PC-3 (cell line): ENCODE data around the gene SMYD2. TPM values are rescaled to one million over a fixed set of nuclear protein-coding genes. Genes with fewer than 3 reads are reported as not detected.

Source experiments
- ATAC-seq: fragments of 200-7000 bp; cut with Tn5 transposase; 2 replicates; pipeline ENCODE4 v1.9.1; 2020; ENCODE audit warnings: mild to moderate bottlenecking, moderate library complexity
- BruUV-seq: library from RNA; stranded (reverse); fragments of 400-500 nt; replicated peaks from 2 replicates; lab custom pipeline; 2021; lab: Mats Ljungman, UMichigan
- CTCF ChIA-PET: fragments of 300-600 bp; sonication (Branson Sonifier 250); formaldehyde crosslinking; loops from one replicate; lab custom pipeline; 2022; ENCODE audit warnings: antibody characterized with exemption; lab: Charles Lee
- POLR2A ChIA-PET: fragments of 300-600 bp; sonication (Branson Sonifier 250); formaldehyde crosslinking; loops from one replicate; lab custom pipeline; 2022; ENCODE audit warnings: antibody characterized with exemption; ENCODE audit not compliant: unreplicated experiment; lab: Charles Lee
- DNase-seq: peaks from one replicate; pipeline ENCODE4 v3.0.0-alpha.2; 2015
- H2AFZ ChIP-seq: fragments of 300-600 bp; sonication (generic); 2 replicates; pipeline ENCODE4 v1.6.0; 2016; ENCODE audit warnings: antibody characterized with exemption, low read length
- H3F3A ChIP-seq: fragments of 300-600 bp; sonication (generic); one replicate; pipeline ENCODE4 v1.6.0; 2017; ENCODE audit warnings: antibody characterized with exemption, low read length, control low read depth, mild to moderate bottlenecking; ENCODE audit not compliant: unreplicated experiment
- H3K27ac ChIP-seq: fragments of 300-600 bp; sonication (generic); 2 replicates; pipeline ENCODE4 v1.5.1; 2016; ENCODE audit warnings: mild to moderate bottlenecking, low read length
- H3K27me3 ChIP-seq: fragments of 300-600 bp; sonication (generic); 2 replicates; pipeline ENCODE4 v1.6.1; 2016; ENCODE audit warnings: low read length, mixed read lengths
- H3K36me3 ChIP-seq: fragments of 300-600 bp; sonication (generic); 2 replicates; pipeline ENCODE4 v1.6.1; 2016; ENCODE audit warnings: low read depth, mixed run types, low read length, mixed read lengths
- H3K4me1 ChIP-seq: fragments of 300-600 bp; sonication (generic); 2 replicates; pipeline ENCODE4 v1.5.1; 2016; ENCODE audit warnings: low read length; ENCODE audit not compliant: insufficient read depth
- H3K4me2 ChIP-seq: fragments of 300-600 bp; sonication (generic); 2 replicates; pipeline ENCODE4 v1.6.0; 2016; ENCODE audit warnings: low read length
- H3K4me3 ChIP-seq: fragments of 300-600 bp; sonication (generic); 2 replicates; pipeline ENCODE4 v1.5.1; 2016; ENCODE audit warnings: mild to moderate bottlenecking, low read length, mixed read lengths
- H3K79me2 ChIP-seq: fragments of 300-600 bp; sonication (generic); 2 replicates; pipeline ENCODE4 v1.6.1; 2017; ENCODE audit warnings: low read length, mixed read lengths
- H3K9ac ChIP-seq: fragments of 300-600 bp; sonication (generic); 2 replicates; pipeline ENCODE4 v1.6.0; 2016; ENCODE audit warnings: mild to moderate bottlenecking, low read length
- H3K9me2 ChIP-seq: fragments of 300-600 bp; sonication (generic); replicated peaks from 2 replicates; pipeline ENCODE4 v1.6.1; 2016; ENCODE audit warnings: mixed run types, low read length, mixed read lengths
- H3K9me3 ChIP-seq: fragments of 300-600 bp; sonication (generic); 2 replicates; pipeline ENCODE4 v1.6.1; 2016; ENCODE audit warnings: low read length, mixed read lengths
- H4K20me1 ChIP-seq: fragments of 300-600 bp; sonication (generic); 2 replicates; pipeline ENCODE4 v1.6.1; 2016; ENCODE audit warnings: low read length, mixed read lengths
- EZH2 ChIP-seq: fragments of 300-600 bp; sonication (generic); IDR thresholded peaks from one replicate; pipeline ENCODE4 v1.6.1; 2017; ENCODE audit warnings: antibody characterized with exemption, mild to moderate bottlenecking, low read length; ENCODE audit not compliant: unreplicated experiment
- EZH2phosphoT487 ChIP-seq: fragments of 300-600 bp; sonication (generic); IDR thresholded peaks from 2 replicates; pipeline ENCODE4 v1.6.1; 2018; ENCODE audit warnings: mild to moderate bottlenecking, antibody characterized with exemption, low read length, borderline replicate concordance
- intact Hi-C: fragments of 100-400 bp; cut with micrococcal nuclease; formaldehyde crosslinking; loops from 2 replicates; pipeline ENCODE4 v1.9.0; 2023
- total RNA-seq: library from RNA; depleted of rRNA; stranded (reverse); fragments of >200 nt; gene quantifications from 2 replicates; pipeline ENCODE4 v1.2.3, GENCODE V29; 2014
- TF ChIP-seq, protein P1 (sequence below): fragments of 300-600 bp; sonication (generic); conservative IDR thresholded peaks from 2 replicates; pipeline ENCODE4 v1.5.1; 2017; ENCODE audit warnings: antibody characterized with exemption, low read depth, mild to moderate bottlenecking, low read length

Gene SMYD2
- total RNA-seq, 1 experiment from 2014 or later: 124 TPM

DNA sequence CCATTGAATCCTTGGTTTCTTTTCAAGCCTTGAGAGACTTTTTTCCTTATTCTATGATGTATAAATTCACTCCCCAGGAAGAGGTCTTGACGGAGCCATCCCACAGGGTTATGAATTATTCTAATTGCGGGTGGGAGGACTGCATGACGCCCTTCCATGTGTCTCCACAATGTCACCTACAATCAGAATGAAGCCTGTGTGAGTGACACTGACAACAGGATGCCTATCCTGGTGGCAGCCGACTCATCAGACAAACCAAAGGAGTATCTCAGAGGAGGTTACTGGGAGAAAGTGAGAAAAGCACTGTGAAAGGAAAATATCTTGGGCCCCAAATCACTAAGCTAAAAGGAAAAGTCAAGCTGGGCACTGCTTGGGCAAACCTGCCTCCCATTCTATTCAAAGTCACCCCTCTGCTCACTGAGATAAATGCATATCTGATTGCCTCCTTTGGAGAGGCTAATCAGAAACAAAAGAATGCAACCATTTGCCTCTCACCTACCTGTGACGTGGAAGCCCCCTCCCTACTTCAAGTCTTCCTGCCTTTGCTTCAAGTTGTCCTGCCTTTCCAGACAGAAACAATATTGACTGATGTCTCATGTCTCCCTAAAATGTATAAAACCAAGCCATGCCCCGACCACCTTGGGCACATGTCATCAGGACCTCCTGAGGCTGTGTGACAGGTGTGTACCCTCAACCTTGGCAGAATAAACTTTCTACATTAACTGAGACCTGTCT lies 98.4 kb downstream of the SMYD2 start:
- CTCF ChIA-PET: no interaction called here
- BruUV-seq: no TSS peak

GRCh38 chr1:214380396-214380795 lies 99.4 kb downstream of the SMYD2 start:
- POLR2A ChIA-PET: no interaction called here
- Histone ChIP-seq H3K9ac (no peak overlapping the region), H3K27me3 (no peaks in the 10 kb centered on the region), H3K4me2 (no peak overlapping the region), H3K27ac (no peak overlapping the region), H3K9me3 (no peaks in the 10 kb centered on the region), H3F3A (no peaks in the 10 kb centered on the region), H3K4me1 (no peaks in the 10 kb centered on the region), H3K9me2 (no peaks in the 10 kb centered on the region), H4K20me1 (no peaks in the 10 kb centered on the region), H3K79me2 (no peaks in the 10 kb centered on the region), H2AFZ (no peak overlapping the region), H3K4me3 (no peak overlapping the region), H3K36me3 (peaks cover 29% of the 10 kb centered on the region)
- peak; percentile 20 for DNase-seq
- TF ChIP-seq EZH2phosphoT487: no peak
- TF ChIP-seq, protein P1, sequence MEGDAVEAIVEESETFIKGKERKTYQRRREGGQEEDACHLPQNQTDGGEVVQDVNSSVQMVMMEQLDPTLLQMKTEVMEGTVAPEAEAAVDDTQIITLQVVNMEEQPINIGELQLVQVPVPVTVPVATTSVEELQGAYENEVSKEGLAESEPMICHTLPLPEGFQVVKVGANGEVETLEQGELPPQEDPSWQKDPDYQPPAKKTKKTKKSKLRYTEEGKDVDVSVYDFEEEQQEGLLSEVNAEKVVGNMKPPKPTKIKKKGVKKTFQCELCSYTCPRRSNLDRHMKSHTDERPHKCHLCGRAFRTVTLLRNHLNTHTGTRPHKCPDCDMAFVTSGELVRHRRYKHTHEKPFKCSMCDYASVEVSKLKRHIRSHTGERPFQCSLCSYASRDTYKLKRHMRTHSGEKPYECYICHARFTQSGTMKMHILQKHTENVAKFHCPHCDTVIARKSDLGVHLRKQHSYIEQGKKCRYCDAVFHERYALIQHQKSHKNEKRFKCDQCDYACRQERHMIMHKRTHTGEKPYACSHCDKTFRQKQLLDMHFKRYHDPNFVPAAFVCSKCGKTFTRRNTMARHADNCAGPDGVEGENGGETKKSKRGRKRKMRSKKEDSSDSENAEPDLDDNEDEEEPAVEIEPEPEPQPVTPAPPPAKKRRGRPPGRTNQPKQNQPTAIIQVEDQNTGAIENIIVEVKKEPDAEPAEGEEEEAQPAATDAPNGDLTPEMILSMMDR: no peak
- TF ChIP-seq EZH2: no peak
- BruUV-seq: no TSS peak
- ATAC-seq: no peak
- intact Hi-C loops: no loop called here
- CTCF ChIA-PET: interaction anchor here (0.8 kb wide), 1 partner anchor 201 kb away, joined by 4 read pairs; no protein-coding TSS in a partner anchor

More for the DNA sequence above, 98.4 kb downstream of the SMYD2 start:
- DNase-seq: no peak
- TF ChIP-seq, protein P1: no peak
- TF ChIP-seq EZH2 (no peak), EZH2phosphoT487 (no peak)
- intact Hi-C loops: no loop called here
- no peaks in the 10 kb centered on the region for H3K79me2 ChIP-seq
- POLR2A ChIA-PET: no interaction called here
- no peak overlapping the region for H3K4me3 ChIP-seq
- no peak overlapping the region for H2AFZ ChIP-seq
- H3K9me2 ChIP-seq: no peaks in the 10 kb centered on the region
- H3K9ac ChIP-seq: no peak overlapping the region
- peaks cover 26% of the 10 kb centered on the region for H3K36me3 ChIP-seq
- H4K20me1 ChIP-seq: no peaks in the 10 kb centered on the region
- H3K9me3 ChIP-seq: no peaks in the 10 kb centered on the region
- ATAC-seq: no peak
- H3F3A ChIP-seq: no peaks in the 10 kb centered on the region
- no peak overlapping the region for H3K27ac ChIP-seq
- H3K4me1 ChIP-seq: no peaks in the 10 kb centered on the region
- no peak overlapping the region for H3K4me2 ChIP-seq
- H3K27me3 ChIP-seq: no peaks in the 10 kb centered on the region
